DMS153 (cell line): ENCODE measurements around the gene SLC17A2.

Source experiments
- DNase-seq: peaks from one replicate; lab custom pipeline; 2025; lab: John Stamatoyannopoulos, UW

SLC17A2 gene

GRCh38 chr6:25883536-25883935 is 47.0 kb downstream of the SLC17A2 start:
- DNase-seq = no peak

GRCh38 chr6:25882051-25882496 is 48.4 kb downstream of the SLC17A2 start:
- DNase-seq = no peak

- no peak for DNase-seq
Observed at GRCh38 chr6:25880601-25881000, 49.9 kb downstream of the SLC17A2 start.

DNA sequence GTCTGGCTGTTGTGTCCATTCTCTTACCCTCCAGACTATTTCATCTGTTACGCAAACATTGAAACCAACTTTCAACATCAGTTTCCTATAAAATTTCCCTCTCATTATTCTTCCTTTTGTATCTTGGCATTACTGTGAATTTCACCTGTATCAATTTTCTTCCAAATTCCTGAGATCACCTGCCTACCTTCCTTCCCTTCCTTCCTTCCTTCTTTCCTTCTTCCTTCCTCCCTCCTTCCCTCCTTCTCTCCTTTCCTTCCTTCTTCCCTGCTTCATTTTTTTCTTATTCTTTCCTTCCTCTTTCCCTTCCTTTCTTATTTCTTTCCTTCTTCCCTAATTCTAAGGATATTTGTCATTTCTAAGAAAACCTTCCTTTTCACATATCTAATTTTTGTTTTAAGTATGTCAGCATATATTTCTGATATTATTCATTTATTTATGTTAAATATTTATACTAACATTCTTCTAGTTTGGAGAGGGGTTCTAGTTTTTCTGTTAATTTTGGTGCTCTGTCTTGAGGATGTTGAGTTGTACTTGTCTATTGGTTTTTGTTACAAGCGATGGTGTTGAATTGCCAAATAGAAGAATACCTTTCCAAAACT is 51.7 kb downstream of the SLC17A2 start:
- no peak for DNase-seq

DNA sequence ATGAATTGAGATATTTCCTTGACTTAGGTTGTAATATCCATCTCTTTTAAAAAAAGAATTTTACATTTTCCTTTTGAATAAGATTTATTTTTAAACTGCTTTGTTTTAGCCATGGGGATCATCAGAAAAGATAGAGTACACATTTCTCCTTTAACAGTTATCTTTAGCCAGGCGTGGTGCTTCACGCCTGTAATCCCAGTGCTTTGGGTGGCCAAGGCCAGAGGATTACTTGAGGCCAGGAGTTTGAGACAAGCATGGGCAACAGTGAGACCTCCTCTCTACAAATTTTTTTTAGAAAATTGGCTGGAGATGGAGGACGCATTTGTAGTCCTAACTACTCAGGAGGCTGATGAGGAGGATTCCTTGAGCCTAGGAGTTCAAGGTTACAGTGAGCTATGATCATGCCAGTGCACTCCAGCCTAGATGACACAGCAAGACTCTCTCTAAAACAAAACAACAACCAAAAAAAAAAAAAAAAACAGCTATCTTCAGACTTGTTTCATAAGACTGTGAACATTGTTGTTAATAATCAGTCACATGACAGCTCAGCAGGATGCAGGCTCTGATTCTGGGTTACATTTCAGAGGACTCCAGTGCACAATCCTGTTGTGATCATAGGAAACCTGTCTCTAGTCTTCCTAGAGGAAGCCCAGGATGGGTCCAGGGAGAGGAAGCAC is 54.4 kb downstream of the SLC17A2 start:
- DNase-seq = no peak

DNA sequence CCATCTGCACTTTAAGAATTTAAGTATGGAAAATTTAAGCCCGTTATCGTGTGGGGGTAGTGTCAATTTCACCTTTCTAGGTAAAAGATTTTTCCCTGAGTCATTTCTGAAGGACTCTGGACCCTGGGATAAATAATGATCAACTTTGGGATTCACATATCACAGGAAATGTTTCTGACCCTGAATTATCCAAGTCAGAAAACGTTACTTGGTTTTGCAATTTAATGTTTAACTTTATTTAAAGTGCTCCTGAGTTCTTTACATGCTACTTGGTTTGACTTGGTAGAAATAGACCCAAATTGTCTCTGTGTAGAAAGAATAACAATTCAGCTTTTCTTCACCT is 55.0 kb downstream of the SLC17A2 start:
- no peak for DNase-seq

- no peak for DNase-seq
Observed at GRCh38 chr6:25874822-25875562, 55.5 kb downstream of the SLC17A2 start.

- DNase-seq = no peak
Observed at GRCh38 chr6:25874118-25874517, 56.4 kb downstream of the SLC17A2 start, which contains the start of gene SLC17A3. Gene SLC17A3, minus strand, starts transcription at chr6:25874243. Its CDS starts 5,856 bp downstream, at chr6:25868387.

GRCh38 chr6:25872814-25873213 is 57.7 kb downstream of the SLC17A2 start:
- DNase-seq = no peak

GRCh38 chr6:25869840-25870239 is 60.7 kb downstream of the SLC17A2 start:
- no peak for DNase-seq

- no peak for DNase-seq
Observed at GRCh38 chr6:25868436-25869183, 61.9 kb downstream of the SLC17A2 start.

DNA sequence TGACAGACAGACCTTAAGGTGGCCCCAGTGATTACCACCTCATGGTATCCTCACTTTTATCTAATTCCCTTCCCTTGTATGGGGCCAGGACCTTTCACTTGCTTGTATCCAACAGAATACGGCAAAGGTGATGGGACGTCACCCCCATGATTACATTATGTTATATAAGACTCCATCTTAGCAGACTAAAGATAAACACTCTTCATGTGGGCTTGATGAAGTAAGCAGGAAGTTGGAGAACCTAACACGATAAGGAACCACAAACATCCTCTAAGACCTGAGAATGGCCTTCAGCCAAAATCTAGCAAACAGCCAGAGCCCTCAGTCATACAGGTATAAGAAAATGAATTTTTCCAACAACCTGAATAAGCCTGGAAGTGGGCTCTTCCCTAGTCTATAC is 64.5 kb downstream of the SLC17A2 start:
- no peak for DNase-seq

DNA sequence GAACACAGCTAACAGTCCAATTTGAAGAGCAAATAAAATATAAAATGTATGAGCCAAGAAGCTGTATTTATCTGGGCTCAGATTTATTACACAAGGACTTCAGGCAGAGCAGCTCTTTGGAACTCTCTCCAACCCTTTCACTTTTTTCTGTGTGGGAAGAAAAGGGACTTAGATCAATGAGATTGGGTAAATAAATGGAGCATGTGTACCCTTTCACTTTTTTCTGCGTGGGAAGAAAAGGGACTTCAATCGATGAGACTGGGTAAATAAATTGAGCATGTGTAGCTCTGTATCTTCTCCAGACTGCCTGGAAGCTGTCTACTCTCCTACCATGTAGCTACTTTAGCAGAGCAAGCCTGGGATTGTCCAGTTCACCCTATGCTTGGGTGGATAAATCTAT is 67.1 kb downstream of the SLC17A2 start:
- no peak for DNase-seq
